GM06990 (cell line): ENCODE data around the gene CAPN14.

Source experiments
- DNase-seq: peaks from one replicate; pipeline ENCODE4 v3.0.0-alpha.2; 2011; ENCODE audit not compliant: insufficient read length; ENCODE audit errors: extremely low read depth
- H3K27me3 ChIP-seq: replicated peaks from 2 replicates; pipeline ENCODE4 v1.6.0; 2011; ENCODE audit warnings: low read length; ENCODE audit not compliant: control insufficient read depth, insufficient read depth
- H3K36me3 ChIP-seq: 2 replicates; pipeline ENCODE4 v1.5.1; 2011; ENCODE audit warnings: low read length; ENCODE audit not compliant: control insufficient read depth, insufficient read depth
- H3K4me3 ChIP-seq: replicated peaks from 2 replicates; pipeline ENCODE4 v1.5.1; 2011; ENCODE audit warnings: low read depth, mild to moderate bottlenecking, control low read depth, low read length
- TF ChIP-seq, protein P1 (sequence below): IDR thresholded peaks from 2 replicates; pipeline ENCODE4 v1.5.1; 2011; ENCODE audit warnings: low read length, control low read depth, mild to moderate bottlenecking, inconsistent platforms; ENCODE audit not compliant: insufficient read depth, poor library complexity, severe bottlenecking

The CAPN14 gene

GRCh38 chr2:31151501-31151900 is 65.8 kb downstream of the CAPN14 start:
- TF ChIP-seq, protein P1, sequence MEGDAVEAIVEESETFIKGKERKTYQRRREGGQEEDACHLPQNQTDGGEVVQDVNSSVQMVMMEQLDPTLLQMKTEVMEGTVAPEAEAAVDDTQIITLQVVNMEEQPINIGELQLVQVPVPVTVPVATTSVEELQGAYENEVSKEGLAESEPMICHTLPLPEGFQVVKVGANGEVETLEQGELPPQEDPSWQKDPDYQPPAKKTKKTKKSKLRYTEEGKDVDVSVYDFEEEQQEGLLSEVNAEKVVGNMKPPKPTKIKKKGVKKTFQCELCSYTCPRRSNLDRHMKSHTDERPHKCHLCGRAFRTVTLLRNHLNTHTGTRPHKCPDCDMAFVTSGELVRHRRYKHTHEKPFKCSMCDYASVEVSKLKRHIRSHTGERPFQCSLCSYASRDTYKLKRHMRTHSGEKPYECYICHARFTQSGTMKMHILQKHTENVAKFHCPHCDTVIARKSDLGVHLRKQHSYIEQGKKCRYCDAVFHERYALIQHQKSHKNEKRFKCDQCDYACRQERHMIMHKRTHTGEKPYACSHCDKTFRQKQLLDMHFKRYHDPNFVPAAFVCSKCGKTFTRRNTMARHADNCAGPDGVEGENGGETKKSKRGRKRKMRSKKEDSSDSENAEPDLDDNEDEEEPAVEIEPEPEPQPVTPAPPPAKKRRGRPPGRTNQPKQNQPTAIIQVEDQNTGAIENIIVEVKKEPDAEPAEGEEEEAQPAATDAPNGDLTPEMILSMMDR, result no peak
- no peak for DNase-seq
- no peak overlapping the region for H3K4me3 ChIP-seq

DNA sequence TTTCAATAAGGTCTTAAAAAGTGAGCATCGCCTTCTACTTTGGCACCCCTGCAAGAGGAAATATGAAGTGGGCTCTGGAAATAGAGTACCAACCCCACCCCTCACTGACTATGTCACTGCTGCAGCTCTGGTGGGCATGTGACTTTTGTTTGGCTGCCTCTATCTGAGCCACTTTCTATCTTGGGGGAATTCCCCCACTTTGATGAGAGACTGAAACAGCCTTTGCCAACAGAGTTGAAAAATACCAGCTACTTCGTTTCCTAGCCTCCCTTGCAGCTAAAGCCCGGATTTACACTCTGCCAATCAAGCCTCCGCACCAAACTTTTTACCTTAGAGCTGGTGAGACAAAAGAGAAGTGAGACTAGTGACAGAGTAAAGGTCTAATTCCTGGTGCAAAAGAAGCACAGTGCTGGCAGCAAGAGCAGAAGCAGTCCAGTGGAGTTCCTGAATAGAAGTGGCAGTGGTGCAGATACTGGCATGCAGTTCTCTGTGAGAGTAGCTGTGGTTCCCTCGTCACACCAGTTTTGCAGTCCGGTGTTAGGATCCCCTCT is 67.1 kb downstream of the CAPN14 start:
- no peak overlapping the region for H3K4me3 ChIP-seq
- H3K27me3 ChIP-seq, result no peaks in the 10 kb centered on the region; the same call in 1 of the 2 replicates
- TF ChIP-seq, protein P1, result no peak
- no peaks in the 10 kb centered on the region for H3K36me3 ChIP-seq
- DNase-seq, result peak; percentile 20

More at GRCh38 chr2:31151501-31151900, 65.8 kb downstream of the CAPN14 start:
- H3K27me3 ChIP-seq, result no peaks in the 10 kb centered on the region; the same call in 1 of the 2 replicates
- no peaks in the 10 kb centered on the region for H3K36me3 ChIP-seq

DNA sequence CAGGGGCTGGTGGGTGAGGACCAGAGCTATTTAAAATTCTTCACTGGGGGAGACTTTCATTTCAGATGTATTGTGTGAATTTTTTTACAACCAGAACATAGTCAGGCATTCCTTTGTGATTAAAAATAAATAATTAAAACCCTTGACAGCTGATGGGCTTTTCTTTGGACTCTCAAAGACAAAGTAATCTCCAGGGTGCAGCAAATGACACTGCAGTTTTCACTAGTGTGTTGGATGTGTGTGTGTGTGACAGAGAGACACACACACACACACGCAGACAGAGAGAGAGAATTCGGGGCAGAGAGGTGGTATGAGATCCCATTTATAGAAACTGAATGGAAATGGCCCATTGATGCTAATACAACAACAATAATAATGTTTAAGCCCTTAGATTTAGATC is 68.8 kb downstream of the CAPN14 start:
- no peak for DNase-seq
- TF ChIP-seq, protein P1, result no peak
- no peaks in the 10 kb centered on the region for H3K36me3 ChIP-seq
- H3K4me3 ChIP-seq, result no peak overlapping the region
- H3K27me3 ChIP-seq, result no peaks in the 10 kb centered on the region

GRCh38 chr2:31147645-31148044 is 69.7 kb downstream of the CAPN14 start:
- Histone ChIP-seq H3K36me3 (no peaks in the 10 kb centered on the region), H3K27me3 (no peaks in the 10 kb centered on the region), H3K4me3 (no peak overlapping the region)
- TF ChIP-seq, protein P1, result no peak
- DNase-seq, result no peak

- peaks cover 5% of the 10 kb centered on the region for H3K27me3 ChIP-seq
- TF ChIP-seq, protein P1, result no peak
- DNase-seq, result no peak
- no peak overlapping the region for H3K4me3 ChIP-seq
- H3K36me3 ChIP-seq, result no peaks in the 10 kb centered on the region
These were observed 75.2 kb downstream of the CAPN14 start for GRCh38 chr2:31142110-31142509.

DNA sequence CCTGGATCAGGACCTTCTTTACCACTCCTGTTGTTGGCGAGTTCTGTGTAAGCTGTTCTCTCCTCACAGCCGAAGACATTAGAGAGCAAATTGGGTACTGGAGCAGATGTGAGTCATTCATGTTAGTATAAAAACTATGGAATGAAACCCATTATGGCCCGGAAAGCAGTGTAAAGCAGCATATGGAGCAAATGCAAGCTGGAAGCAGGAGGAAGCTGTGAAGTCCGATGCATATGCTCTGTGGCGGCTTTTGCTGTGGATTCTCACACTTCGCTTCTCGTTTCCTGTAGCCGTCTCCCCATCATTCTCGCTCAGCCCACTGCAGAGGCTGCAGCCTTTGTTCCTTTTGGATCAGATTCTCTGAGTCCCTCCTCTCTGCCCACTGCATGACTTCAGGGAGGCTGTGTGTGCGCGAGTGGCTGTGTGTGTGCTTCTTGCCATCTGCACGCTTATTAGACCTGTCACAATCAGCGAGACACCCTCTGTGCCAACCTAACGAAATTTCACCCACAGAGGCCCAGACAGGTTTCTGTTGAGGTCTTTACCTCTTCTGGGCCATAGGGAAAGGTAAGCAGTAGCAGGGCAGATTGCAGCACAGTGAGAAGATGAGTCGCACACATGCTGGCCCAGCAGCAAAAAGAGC is 75.8 kb downstream of the CAPN14 start:
- H3K36me3 ChIP-seq, result no peaks in the 10 kb centered on the region
- DNase-seq, result no peak
- peaks cover 5% of the 10 kb centered on the region for H3K27me3 ChIP-seq
- TF ChIP-seq, protein P1, result no peak
- no peak overlapping the region for H3K4me3 ChIP-seq
